Central memory CD8-positive, alpha-beta T cell (primary cell): Measurements from ENCODE around the gene CCDC148.

Experiments used
- ATAC-seq: fragments of 150-1000 bp; cut with Tn5 transposase; replicated peaks from 2 replicates; pipeline ENCODE4 v1.10.0; 2022; ENCODE audit warnings: mild to moderate bottlenecking, moderate FRiP score, moderate number of reproducible peaks; ENCODE audit not compliant: poor library complexity, severe bottlenecking; ENCODE audit errors: extremely low read depth
- DNase-seq, 2 donors: peaks; one replicate each; pipeline ENCODE4 v3.0.0; 2021; ENCODE audit warnings: low spot score in 2 of 2
- H3K27ac Mint-ChIP-seq: one replicate; pipeline ENCODE4 v1.8.0; 2022; ENCODE audit warnings: low read depth, mild to moderate bottlenecking, moderate library complexity, mixed read lengths
- H3K27me3 Mint-ChIP-seq: one replicate; pipeline ENCODE4 v1.8.0; 2022; ENCODE audit warnings: mixed read lengths
- H3K36me3 Mint-ChIP-seq: one replicate; pipeline ENCODE4 v1.8.0; 2022; ENCODE audit warnings: mild to moderate bottlenecking, moderate library complexity, mixed read lengths; ENCODE audit not compliant: insufficient read depth
- H3K4me1 Mint-ChIP-seq: one replicate; pipeline ENCODE4 v1.8.0; 2022; ENCODE audit warnings: mixed read lengths
- H3K4me3 Mint-ChIP-seq: one replicate; pipeline ENCODE4 v1.8.0; 2022; ENCODE audit warnings: mild to moderate bottlenecking, moderate library complexity, mixed read lengths
- H3K9me3 Mint-ChIP-seq: one replicate; pipeline ENCODE4 v1.8.0; 2022; ENCODE audit warnings: mixed read lengths

The CCDC148 gene

GRCh38 chr2:158140201-158140600 is 316.4 kb downstream of the CCDC148 start:
- no peaks in the 10 kb centered on the region for H3K9me3 Mint-ChIP-seq
- ATAC-seq (no peak), DNase-seq (no peak)
- H3K4me3 Mint-ChIP-seq, result no peak overlapping the region
- H3K27ac Mint-ChIP-seq, result no peak overlapping the region
- H3K36me3 Mint-ChIP-seq, result no peaks in the 10 kb centered on the region
- no peaks in the 10 kb centered on the region for H3K4me1 Mint-ChIP-seq
- H3K27me3 Mint-ChIP-seq, result peaks cover 64% of the 10 kb centered on the region

GRCh38 chr2:158138255-158138654 is 318.3 kb downstream of the CCDC148 start:
- ATAC-seq, result no peak
- peaks cover 45% of the 10 kb centered on the region for H3K27me3 Mint-ChIP-seq
- H3K36me3 Mint-ChIP-seq, result no peaks in the 10 kb centered on the region
- no peak overlapping the region for H3K4me3 Mint-ChIP-seq
- H3K4me1 Mint-ChIP-seq, result no peaks in the 10 kb centered on the region
- no peak overlapping the region for H3K27ac Mint-ChIP-seq
- DNase-seq, result no peak
- H3K9me3 Mint-ChIP-seq, result no peaks in the 10 kb centered on the region

GRCh38 chr2:158135096-158135495 is 321.5 kb downstream of the CCDC148 start:
- peaks cover 24% of the 10 kb centered on the region for H3K27me3 Mint-ChIP-seq
- no peaks in the 10 kb centered on the region for H3K9me3 Mint-ChIP-seq
- H3K36me3 Mint-ChIP-seq, result no peaks in the 10 kb centered on the region
- no peaks in the 10 kb centered on the region for H3K4me1 Mint-ChIP-seq
- H3K4me3 Mint-ChIP-seq, result no peak overlapping the region
- ATAC-seq (no peak), DNase-seq (no peak)
- H3K27ac Mint-ChIP-seq, result no peak overlapping the region

- Mint-ChIP-seq H3K36me3 (no peaks in the 10 kb centered on the region), H3K27ac (no peak overlapping the region), H3K9me3 (no peaks in the 10 kb centered on the region), H3K4me1 (no peaks in the 10 kb centered on the region), H3K4me3 (no peak overlapping the region), H3K27me3 (peaks cover 24% of the 10 kb centered on the region)
- DNase-seq, result no peak
- no peak for ATAC-seq
These were observed 321.9 kb downstream of the CCDC148 start for GRCh38 chr2:158134655-158135054.

GRCh38 chr2:158134055-158134454 is 322.5 kb downstream of the CCDC148 start:
- Mint-ChIP-seq H3K4me1 (no peaks in the 10 kb centered on the region), H3K9me3 (no peaks in the 10 kb centered on the region), H3K27ac (no peak overlapping the region), H3K4me3 (no peak overlapping the region), H3K27me3 (peaks cover 24% of the 10 kb centered on the region), H3K36me3 (no peaks in the 10 kb centered on the region)
- DNase-seq (no peak), ATAC-seq (no peak)

GRCh38 chr2:158131919-158132566 is 324.5 kb downstream of the CCDC148 start:
- Mint-ChIP-seq H3K9me3 (no peaks in the 10 kb centered on the region), H3K36me3 (no peaks in the 10 kb centered on the region), H3K27me3 (peaks cover 9% of the 10 kb centered on the region), H3K4me3 (no peak overlapping the region), H3K4me1 (no peaks in the 10 kb centered on the region), H3K27ac (no peak overlapping the region)
- DNase-seq (no peak), ATAC-seq (no peak)

- no peaks in the 10 kb centered on the region for H3K4me1 Mint-ChIP-seq
- H3K36me3 Mint-ChIP-seq, result no peaks in the 10 kb centered on the region
- peaks cover 7% of the 10 kb centered on the region for H3K27me3 Mint-ChIP-seq
- DNase-seq (no peak), ATAC-seq (no peak)
- no peak overlapping the region for H3K27ac Mint-ChIP-seq
- no peaks in the 10 kb centered on the region for H3K9me3 Mint-ChIP-seq
- no peak overlapping the region for H3K4me3 Mint-ChIP-seq
These were observed 325.1 kb downstream of the CCDC148 start for GRCh38 chr2:158131483-158131912.

GRCh38 chr2:158130832-158131473 is 325.6 kb downstream of the CCDC148 start:
- Mint-ChIP-seq H3K4me1 (no peaks in the 10 kb centered on the region), H3K4me3 (no peak overlapping the region), H3K27ac (no peak overlapping the region), H3K9me3 (no peaks in the 10 kb centered on the region), H3K36me3 (no peaks in the 10 kb centered on the region), H3K27me3 (peaks cover 8% of the 10 kb centered on the region)
- ATAC-seq (no peak), DNase-seq (no peak)

- H3K27ac Mint-ChIP-seq, result no peak overlapping the region
- H3K9me3 Mint-ChIP-seq, result peaks cover 4% of the 10 kb centered on the region
- H3K4me1 Mint-ChIP-seq, result no peaks in the 10 kb centered on the region
- DNase-seq (no peak), ATAC-seq (no peak)
- H3K27me3 Mint-ChIP-seq, result peaks cover 10% of the 10 kb centered on the region
- no peaks in the 10 kb centered on the region for H3K36me3 Mint-ChIP-seq
- no peak overlapping the region for H3K4me3 Mint-ChIP-seq
These were observed 327.5 kb downstream of the CCDC148 start for GRCh38 chr2:158129037-158129436.

- ATAC-seq, result no peak
- no peaks in the 10 kb centered on the region for H3K36me3 Mint-ChIP-seq
- no peak overlapping the region for H3K27ac Mint-ChIP-seq
- peaks cover 5% of the 10 kb centered on the region for H3K9me3 Mint-ChIP-seq
- H3K27me3 Mint-ChIP-seq, result peaks cover 17% of the 10 kb centered on the region
- no peaks in the 10 kb centered on the region for H3K4me1 Mint-ChIP-seq
- no peak overlapping the region for H3K4me3 Mint-ChIP-seq
- DNase-seq, result no peak
These were observed 328.2 kb downstream of the CCDC148 start for GRCh38 chr2:158128168-158128973.

GRCh38 chr2:158127380-158127804 is 329.2 kb downstream of the CCDC148 start:
- Mint-ChIP-seq H3K4me1 (no peaks in the 10 kb centered on the region), H3K4me3 (no peak overlapping the region), H3K9me3 (peaks cover 5% of the 10 kb centered on the region), H3K27ac (no peak overlapping the region), H3K36me3 (no peaks in the 10 kb centered on the region), H3K27me3 (peaks cover 27% of the 10 kb centered on the region)
- no peak for ATAC-seq
- DNase-seq, result no peak

GRCh38 chr2:158125756-158126498 is 330.6 kb downstream of the CCDC148 start:
- no peaks in the 10 kb centered on the region for H3K36me3 Mint-ChIP-seq
- no peak overlapping the region for H3K27ac Mint-ChIP-seq
- peaks cover 5% of the 10 kb centered on the region for H3K9me3 Mint-ChIP-seq
- no peak for ATAC-seq
- H3K4me3 Mint-ChIP-seq, result no peak overlapping the region
- no peak for DNase-seq
- H3K27me3 Mint-ChIP-seq, result peaks cover 28% of the 10 kb centered on the region
- H3K4me1 Mint-ChIP-seq, result no peaks in the 10 kb centered on the region
